ENCODE measurements around the gene GLYR1.

Gene GLYR1

GRCh38 chr16:4806280-4806679 lies 40.8 kb downstream of the GLYR1 start:
- no peak for TF ChIP-seq CTCF (IDR thresholded peaks at IDR 0.05; ENCODE audit: insufficient read depth, missing control alignments)
- DNase-seq (ENCODE audit: insufficient read length, low spot score) = no peak
- FAIRE-seq = no peak

- DNase-seq (ENCODE audit: insufficient read length, low spot score) (no peak), FAIRE-seq (no peak)
- no peak for TF ChIP-seq CTCF (IDR thresholded peaks at IDR 0.05; ENCODE audit: insufficient read depth, missing control alignments)
Observed at GRCh38 chr16:4805231-4805630, 41.9 kb downstream of the GLYR1 start.

DNA sequence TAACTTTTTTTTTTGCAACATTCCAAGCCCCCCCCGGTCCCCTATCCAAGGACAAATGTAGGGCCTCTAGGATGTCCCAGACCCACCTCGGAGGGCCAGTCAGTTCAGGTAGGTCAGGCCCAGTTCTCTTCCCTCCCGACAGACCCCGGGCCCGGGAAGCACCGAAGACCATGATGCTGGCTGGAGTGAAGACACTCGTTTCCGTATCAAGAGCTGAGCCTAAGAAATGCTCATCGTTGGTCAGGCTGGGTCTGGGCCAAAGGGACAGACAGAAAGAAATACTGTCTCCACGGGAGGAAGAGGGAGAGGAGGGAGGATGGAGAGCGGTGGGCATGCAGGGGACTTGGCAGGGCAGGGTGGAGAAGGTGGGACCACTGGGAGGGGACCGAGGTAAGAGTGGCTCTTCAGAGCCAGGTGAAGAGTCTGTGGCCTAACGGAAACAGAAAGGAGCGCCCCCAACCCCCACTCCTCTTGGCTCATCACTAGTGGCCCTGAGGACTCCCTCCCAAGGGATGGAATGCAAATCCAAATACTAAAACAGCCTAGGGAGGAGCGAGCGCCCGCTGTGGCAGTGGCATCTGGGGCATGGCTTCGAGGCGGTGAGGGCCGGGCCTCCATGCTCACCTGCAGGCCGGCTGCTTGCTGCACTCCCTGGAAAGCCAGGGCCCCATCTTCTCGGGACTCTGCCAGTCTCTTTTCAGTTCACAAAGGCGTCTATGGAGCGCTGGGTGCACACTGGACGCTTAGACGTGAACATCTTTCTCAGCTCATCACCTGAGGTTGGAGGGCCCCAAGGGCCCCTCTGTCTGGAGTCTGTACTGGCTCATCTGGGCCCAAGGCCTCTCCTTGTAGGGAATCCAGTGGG lies 43.0 kb downstream of the GLYR1 start:
- FAIRE-seq (no peak), DNase-seq (ENCODE audit: insufficient read length, low spot score) (no peak)
- TF ChIP-seq CTCF (IDR thresholded peaks at IDR 0.05; ENCODE audit: insufficient read depth, missing control alignments) = no peak

DNA sequence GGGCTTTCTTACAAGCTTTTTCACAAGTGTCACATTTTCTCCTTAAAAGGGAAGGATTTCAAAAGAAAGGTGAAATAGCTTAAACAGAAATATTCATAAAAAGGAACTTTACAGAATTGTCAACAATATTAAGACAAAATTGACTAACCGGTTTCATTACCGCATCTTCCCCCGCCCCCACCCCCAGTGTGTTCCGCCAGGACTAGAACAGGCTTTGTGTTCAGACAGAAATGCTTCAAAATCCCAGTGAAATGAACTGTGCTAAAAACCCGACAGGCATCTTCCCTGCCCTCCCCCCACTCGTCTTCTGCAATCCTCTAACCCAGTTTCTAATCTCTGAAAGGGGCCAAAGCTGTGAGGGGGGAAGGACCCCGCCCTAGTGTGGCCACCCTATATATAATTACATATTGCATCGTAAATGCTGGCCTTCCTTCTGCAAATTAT lies 43.7 kb downstream of the GLYR1 start:
- no peak for TF ChIP-seq CTCF (IDR thresholded peaks at IDR 0.05; ENCODE audit: insufficient read depth, missing control alignments)
- FAIRE-seq = no peak
- no peak for DNase-seq (ENCODE audit: insufficient read length, low spot score)

GRCh38 chr16:4802659-4803287 lies 44.3 kb downstream of the GLYR1 start:
- TF ChIP-seq CTCF (IDR thresholded peaks at IDR 0.05; ENCODE audit: insufficient read depth, missing control alignments) = no peak
- DNase-seq (ENCODE audit: insufficient read length, low spot score) (peak; percentile 94), FAIRE-seq (no peak)

DNA sequence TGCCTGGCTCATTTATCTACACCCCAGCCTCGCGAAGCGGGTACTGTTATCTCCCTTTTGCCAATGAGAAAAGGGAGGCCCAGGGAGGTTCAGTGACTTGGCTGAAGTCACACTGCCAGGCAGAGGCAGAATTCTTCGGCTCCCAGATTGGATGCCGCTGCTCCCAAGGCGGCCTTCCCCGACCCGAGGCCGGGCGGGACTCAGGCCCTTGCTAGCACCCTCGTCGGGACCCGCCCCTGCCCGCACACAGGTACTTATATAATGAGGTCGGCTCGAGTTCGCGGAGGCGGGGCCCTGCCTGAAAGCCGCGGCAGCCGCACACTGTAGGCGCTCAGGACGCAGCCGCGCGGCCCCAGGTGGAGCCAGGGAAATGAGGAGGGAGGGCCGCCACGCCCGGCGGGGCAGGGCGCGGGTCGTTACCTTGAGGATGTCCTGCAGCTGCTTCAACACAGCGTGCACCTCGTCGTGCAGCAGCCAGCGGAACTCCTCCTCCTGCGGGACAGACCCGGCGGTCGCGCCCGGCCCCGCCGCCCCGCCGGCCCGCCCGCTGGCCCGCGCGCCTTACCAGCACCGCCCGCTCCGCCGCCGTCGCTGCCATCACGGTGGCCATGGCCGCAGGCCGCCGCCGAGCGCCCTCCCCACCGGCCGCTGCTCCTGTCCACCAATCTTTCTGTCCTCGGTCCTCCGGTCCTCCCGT lies 45.0 kb downstream of the GLYR1 start, which contains the start of gene ROGDI:
Gene ROGDI (minus strand): TSS at position 672 of the 697 bp plus-strand sequence. CDS start 62 bp downstream, at position 610.
- FAIRE-seq = no peak
- no peak for TF ChIP-seq CTCF (IDR thresholded peaks at IDR 0.05; ENCODE audit: insufficient read depth, missing control alignments)
- peak; percentile 36 for DNase-seq (ENCODE audit: insufficient read length, low spot score)
